GM18858 (cell line): ENCODE results near the gene DDN.

Experiments used
- ATAC-seq: cut with Tn5 transposase; IDR thresholded peaks from one replicate; pipeline ENCODE4 v1.9.1; 2021; ENCODE audit not compliant: unreplicated experiment

Gene DDN

GRCh38 chr12:48999371-49000131 lies at the start of gene DDN:
Gene DDN, minus strand, starts transcription at chr12:48999375. Its CDS starts 88 bp downstream, at chr12:48999287.
- ATAC-seq = no peak

- no peak for ATAC-seq
Measured at GRCh38 chr12:49048953-49049352, 49.8 kb upstream of the DDN start.

GRCh38 chr12:49046129-49046895 lies 47.1 kb upstream of the DDN start:
- no peak for ATAC-seq

- ATAC-seq = no peak
Measured at GRCh38 chr12:49044660-49045059, 45.5 kb upstream of the DDN start.

GRCh38 chr12:49043856-49044258 lies 44.7 kb upstream of the DDN start:
- no peak for ATAC-seq

- ATAC-seq = no peak
Measured at GRCh38 chr12:49043241-49043640, 44.1 kb upstream of the DDN start.

GRCh38 chr12:49041881-49042484 lies 42.8 kb upstream of the DDN start:
- ATAC-seq = no peak

- ATAC-seq = no peak
Measured at GRCh38 chr12:49041036-49041880, 42.1 kb upstream of the DDN start.

GRCh38 chr12:49040364-49040855 lies 41.2 kb upstream of the DDN start:
- no peak for ATAC-seq

GRCh38 chr12:49039421-49040363 lies 40.5 kb upstream of the DDN start:
- no peak for ATAC-seq

GRCh38 chr12:49038291-49038955 lies 39.2 kb upstream of the DDN start:
- no peak for ATAC-seq

GRCh38 chr12:49037947-49038237 lies 38.7 kb upstream of the DDN start:
- ATAC-seq = no peak

- ATAC-seq = no peak
Measured at GRCh38 chr12:49037111-49037946, 38.2 kb upstream of the DDN start.

GRCh38 chr12:49036029-49036428 lies 36.9 kb upstream of the DDN start:
- ATAC-seq = no peak

- no peak for ATAC-seq
Measured at GRCh38 chr12:49034286-49034622, 35.1 kb upstream of the DDN start.

GRCh38 chr12:49033611-49034285 lies 34.6 kb upstream of the DDN start:
- ATAC-seq = no peak

GRCh38 chr12:49032679-49033447 lies 33.7 kb upstream of the DDN start:
- no peak for ATAC-seq
